Prostate gland (tissue), 2 donors: Measurements from ENCODE around the gene G3BP1. TPM values are rescaled to one million over a fixed set of nuclear protein-coding genes. Genes with fewer than 3 reads are reported as not detected.

ENCODE experiments used
- DNase-seq: peaks from one replicate; pipeline ENCODE4 v3.0.0-alpha.2; 2019; ENCODE audit warnings: low spot score
- H3K27ac ChIP-seq, 2 donors: fragments of 200-600 bp; sonication (generic); 2 replicates each; pipeline ENCODE4 v1.5.1; 2017 to 2019
- H3K27me3 ChIP-seq: fragments of 200-600 bp; sonication (generic); replicated peaks from 2 replicates; pipeline ENCODE4 v1.5.1; 2019; ENCODE audit not compliant: insufficient read depth
- H3K36me3 ChIP-seq, 2 donors: fragments of 200-600 bp; sonication (generic); 1 replicate in 1 of 2; 2 replicates in 1 of 2; pipeline versions ENCODE4 v1.5.1 to v1.8.1; 2017 to 2019
- H3K4me1 ChIP-seq: fragments of 200-600 bp; sonication (generic); replicated peaks from 2 replicates; pipeline ENCODE4 v1.5.1; 2019
- H3K4me3 ChIP-seq, 2 donors: fragments of 200-600 bp; sonication (generic); 2 replicates each; pipeline ENCODE4 v1.5.1; 2017 to 2019
- H3K9me3 ChIP-seq: fragments of 200-600 bp; sonication (generic); 2 replicates; pipeline ENCODE4 v1.5.1; 2017
- POLR2A ChIP-seq: fragments of 450-650 bp; IDR thresholded peaks from one replicate; pipeline ENCODE4 v1.6.1; 2016; ENCODE audit warnings: antibody characterized with exemption, mild to moderate bottlenecking
- POLR2AphosphoS5 ChIP-seq: sonication (generic); formaldehyde crosslinking; IDR thresholded peaks from one replicate; pipeline ENCODE4 v1.6.1; 2017; ENCODE audit warnings: antibody characterized with exemption
- WGBS: methylation state at CpG from one replicate; pipeline ENCODE4 v1.1.5; 2018; 5-methylcytosine and 5-hydroxymethylcytosine counted together
- intact Hi-C: fragments of 100-400 bp; cut with DNase I; formaldehyde crosslinking; loops from one replicate; pipeline ENCODE4 v1.14.2; 2022
- total RNA-seq, 2 donors: library from RNA; depleted of rRNA; stranded (reverse); fragments of >200 nt; gene quantifications; one replicate each; pipeline ENCODE4 v1.1.0, GENCODE V29; 2016
- TF ChIP-seq, protein P1 (sequence below), 4 experiments: fragments of 200-600 bp in 2 of 4; fragments of 450-650 bp in 2 of 4; sonication (generic) in 2 of 4; IDR thresholded peaks; 1 replicate in 3 of 4; 2 replicates in 1 of 4; pipeline ENCODE4 v1.5.1; 2016 to 2019; ENCODE audit warnings: antibody characterized with exemption in 4 of 4, mild to moderate bottlenecking in 2 of 4, moderate library complexity in 2 of 4

The G3BP1 gene
- total RNA-seq, 2 donors from 2014 or later = 98.4 to 119 TPM

DNA sequence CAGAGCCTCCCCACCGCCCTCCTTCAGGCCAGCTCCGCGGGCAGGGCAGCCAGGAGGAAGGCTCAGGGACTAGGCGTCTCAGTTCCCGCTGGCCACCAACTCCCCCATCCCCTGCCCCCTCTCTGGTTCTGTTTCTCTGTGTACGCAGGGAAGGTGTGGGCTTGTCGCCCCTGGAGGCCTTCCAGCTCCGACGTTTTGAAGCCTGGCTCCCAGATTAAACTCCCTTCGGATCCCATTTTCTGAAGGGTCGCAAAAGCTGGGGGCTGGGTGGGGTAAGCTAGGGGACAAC lies 13.7 kb upstream of the G3BP1 start:
- DNase-seq = peak; percentile 7
- Histone ChIP-seq H3K36me3 (no peaks in the 10 kb centered on the region), H3K4me1 (no peaks in the 10 kb centered on the region), H3K27ac (peak overlapping the region; percentile 77 to 79), H3K27me3 (no peaks in the 10 kb centered on the region), H3K4me3 (peak overlapping the region; percentile 72 to 75), H3K9me3 (no peaks in the 10 kb centered on the region)
- under 1% methylated on average over 11 of the region's 11 CpGs for WGBS
- intact Hi-C loops = no loop called here
- TF ChIP-seq POLR2A = no peak
- TF ChIP-seq, protein P1, sequence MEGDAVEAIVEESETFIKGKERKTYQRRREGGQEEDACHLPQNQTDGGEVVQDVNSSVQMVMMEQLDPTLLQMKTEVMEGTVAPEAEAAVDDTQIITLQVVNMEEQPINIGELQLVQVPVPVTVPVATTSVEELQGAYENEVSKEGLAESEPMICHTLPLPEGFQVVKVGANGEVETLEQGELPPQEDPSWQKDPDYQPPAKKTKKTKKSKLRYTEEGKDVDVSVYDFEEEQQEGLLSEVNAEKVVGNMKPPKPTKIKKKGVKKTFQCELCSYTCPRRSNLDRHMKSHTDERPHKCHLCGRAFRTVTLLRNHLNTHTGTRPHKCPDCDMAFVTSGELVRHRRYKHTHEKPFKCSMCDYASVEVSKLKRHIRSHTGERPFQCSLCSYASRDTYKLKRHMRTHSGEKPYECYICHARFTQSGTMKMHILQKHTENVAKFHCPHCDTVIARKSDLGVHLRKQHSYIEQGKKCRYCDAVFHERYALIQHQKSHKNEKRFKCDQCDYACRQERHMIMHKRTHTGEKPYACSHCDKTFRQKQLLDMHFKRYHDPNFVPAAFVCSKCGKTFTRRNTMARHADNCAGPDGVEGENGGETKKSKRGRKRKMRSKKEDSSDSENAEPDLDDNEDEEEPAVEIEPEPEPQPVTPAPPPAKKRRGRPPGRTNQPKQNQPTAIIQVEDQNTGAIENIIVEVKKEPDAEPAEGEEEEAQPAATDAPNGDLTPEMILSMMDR (IDR thresholded peaks at IDR 0.05) = no peak
- no peak for TF ChIP-seq POLR2AphosphoS5

DNA sequence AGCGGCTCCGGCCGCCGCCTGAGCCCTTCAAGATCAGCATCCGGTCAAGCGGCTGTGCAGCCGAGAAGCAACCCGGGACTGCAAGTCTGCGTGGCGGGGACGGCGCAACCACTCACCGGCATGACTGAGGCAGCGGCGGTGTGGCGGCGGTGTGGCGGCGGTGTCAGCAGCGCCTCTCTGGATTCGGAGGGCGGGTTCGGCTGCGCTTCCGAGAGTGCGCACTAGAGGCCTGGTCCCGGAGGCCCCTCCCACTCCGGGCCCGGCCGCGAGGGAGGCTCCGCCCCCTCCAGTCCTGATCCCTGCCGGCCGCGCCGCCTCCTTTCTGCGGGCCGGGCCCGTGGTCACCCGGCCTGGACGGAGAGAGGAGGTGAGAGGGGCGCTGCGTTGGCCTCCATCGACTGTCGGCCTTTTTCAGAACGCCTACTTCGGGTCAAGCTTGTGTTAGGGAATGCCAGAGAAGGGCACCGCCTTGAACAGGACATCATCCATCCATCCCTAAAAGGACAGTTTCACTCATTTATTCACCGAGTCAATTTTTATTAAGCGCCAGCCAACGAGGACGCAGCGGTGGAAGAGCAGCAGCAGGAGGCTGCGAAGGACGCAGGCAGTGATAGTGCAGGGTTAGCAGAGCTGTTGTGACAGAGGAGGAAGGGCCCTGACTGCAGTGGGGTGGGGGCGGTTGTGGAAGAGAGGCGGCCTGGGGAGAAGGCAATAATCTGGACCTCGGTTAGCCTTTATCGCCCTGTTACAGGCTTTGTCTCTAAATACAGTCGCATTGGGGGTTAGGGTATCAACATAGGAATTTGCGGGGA lies 13.1 kb upstream of the G3BP1 start, which contains the start of gene ATOX1:
Gene ATOX1, minus strand, starts transcription at position 202 of the 812 bp plus-strand sequence. Its CDS starts 80 bp downstream, at position 122.
- DNase-seq = peak; percentile 90
- intact Hi-C loops = no loop called here
- Histone ChIP-seq H3K36me3 (no peaks in the 10 kb centered on the region), H3K4me3 (peak within 1 kb of the TSS; percentile 72 to 75), H3K4me1 (no peaks in the 10 kb centered on the region), H3K9me3 (no peaks in the 10 kb centered on the region), H3K27me3 (no peaks in the 10 kb centered on the region), H3K27ac (peak within 1 kb of the TSS; percentile 77 to 79)
- WGBS = 5% methylated on average over 40 of the region's 61 CpGs
- TF ChIP-seq POLR2AphosphoS5 = peak; percentile 87
- TF ChIP-seq POLR2A = peak; percentile 92
- TF ChIP-seq, protein P1 (IDR thresholded peaks at IDR 0.05) = peak in 3 of 4 experiments; percentile 38 to 72 (median 60)

DNA sequence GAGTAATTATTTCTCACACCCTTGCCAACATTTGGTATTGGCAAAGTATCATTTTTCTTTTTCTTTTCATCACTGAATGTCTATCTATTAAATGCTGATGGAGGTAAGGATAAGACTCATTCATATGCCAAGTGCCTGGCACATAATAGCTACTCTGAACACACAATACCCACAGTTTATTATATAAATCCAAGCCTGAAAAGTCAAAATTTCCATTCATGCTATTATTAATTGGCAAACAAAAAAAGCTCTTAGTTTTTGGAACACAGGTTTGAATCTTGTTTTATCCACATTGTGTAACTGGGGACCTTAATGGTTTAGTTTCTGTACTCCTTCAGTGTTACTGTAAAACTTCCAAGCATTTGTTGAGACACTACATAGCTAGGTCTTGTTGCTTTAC lies 7.0 kb upstream of the G3BP1 start:
- intact Hi-C loops = no loop called here
- Histone ChIP-seq H3K36me3 (no peaks in the 10 kb centered on the region), H3K27me3 (no peaks in the 10 kb centered on the region), H3K4me3 (no peak overlapping the region), H3K9me3 (no peaks in the 10 kb centered on the region), H3K27ac (no peak overlapping the region), H3K4me1 (no peaks in the 10 kb centered on the region)
- no peak for DNase-seq
- no peak for TF ChIP-seq POLR2AphosphoS5
- TF ChIP-seq, protein P1 (IDR thresholded peaks at IDR 0.05) = no peak
- no peak for TF ChIP-seq POLR2A

DNA sequence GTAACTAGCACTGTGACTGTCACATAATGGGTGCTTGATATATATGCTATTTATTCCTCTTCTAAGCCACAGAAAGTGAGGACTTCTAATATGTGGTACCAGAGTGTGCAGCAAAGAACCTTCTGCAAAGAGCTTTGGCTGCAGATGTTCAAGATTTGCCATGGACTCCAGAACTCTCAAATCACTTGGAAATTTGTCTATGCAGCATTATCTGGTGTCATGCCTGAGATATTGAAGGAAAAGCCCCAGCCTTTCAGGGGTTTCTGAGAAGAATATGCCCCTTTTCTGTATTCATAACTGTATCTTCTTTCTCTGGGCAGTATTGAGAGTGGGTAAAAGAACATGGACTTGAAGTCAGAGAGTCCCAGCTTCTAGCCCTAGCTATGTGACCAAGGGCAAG lies 4.8 kb upstream of the G3BP1 start:
- TF ChIP-seq POLR2AphosphoS5 = no peak
- no peak for TF ChIP-seq POLR2A
- TF ChIP-seq, protein P1 (IDR thresholded peaks at IDR 0.05) = no peak
- no peak overlapping the region for H3K4me3 ChIP-seq
- no peaks in the 10 kb centered on the region for H3K9me3 ChIP-seq
- H3K27ac ChIP-seq = no peak overlapping the region
- intact Hi-C loops = no loop called here
- peaks cover 4% of the 10 kb centered on the region for H3K4me1 ChIP-seq
- DNase-seq = no peak
- no peaks in the 10 kb centered on the region for H3K36me3 ChIP-seq
- no peaks in the 10 kb centered on the region for H3K27me3 ChIP-seq
